Motor neuron (in vitro differentiated cells): ENCODE data around the gene C5orf22. TPM values are rescaled to one million over a fixed set of nuclear protein-coding genes. Genes with fewer than 3 reads are reported as not detected.
A peak's percentile ranks its signal among the peaks of the same experiment; 100 is the strongest.

Source experiments
- ATAC-seq, 8 experiments: fragments of 200-7000 bp; cut with Tn5 transposase; replicated peaks in 6 of 8; 2 replicates each; pipeline ENCODE4 v1.8.0; 2021; ENCODE audit warnings: mild to moderate bottlenecking in 8 of 8, moderate library complexity in 8 of 8
- H3K27ac ChIP-seq, 2 donors: fragments of 250-450 bp; sonication (Bioruptor Pico); 2 replicates each; pipeline ENCODE4 v1.9.0; 2021; ENCODE audit warnings: antibody characterized with exemption in 2 of 2, mild to moderate bottlenecking in 2 of 2, moderate library complexity in 1 of 2
- H3K4me1 ChIP-seq, 2 donors: fragments of 250-450 bp; sonication (Bioruptor Pico); replicated peaks in 1 of 2; 2 replicates each; pipeline ENCODE4 v1.6.1; 2021; ENCODE audit warnings: antibody characterized with exemption in 2 of 2, mild to moderate bottlenecking in 2 of 2, moderate library complexity in 1 of 2
- H3K4me3 ChIP-seq, 5 donors: fragments of 250-450 bp; sonication (Bioruptor Pico); 2 replicates each; pipeline ENCODE4 v1.9.0; 2021; ENCODE audit warnings: antibody characterized with exemption in 5 of 5, mild to moderate bottlenecking in 5 of 5, moderate library complexity in 4 of 5
- WGBS, 10 experiments: fragments of 450-650 bp; shearing (Covaris generic); methylation state at CpG; one replicate each; pipeline ENCODE4 v1.0.0; 2022; 5-methylcytosine and 5-hydroxymethylcytosine counted together
- in situ Hi-C, 9 experiments: fragments of 400-800 bp; cut with MboI; loops; one replicate each; pipeline ENCODE4 v1.15.0; 2021; ENCODE audit warnings: low sequenced_read_pairs in 9 of 9, low pct_unique_long_range_greater_than_20kb in 2 of 9; ENCODE audit not compliant: unreplicated experiment in 9 of 9
- total RNA-seq, 8 experiments: library from RNA; unstranded; fragments of 300-600 nt; gene quantifications; 2 replicates each; pipeline versions ENCODE4 v1.2.3 to v1.2.4, GENCODE V29; 2022

C5orf22 gene
- total RNA-seq, result 10 to 100 TPM; 16.9 to 38.3 (median 29.4) TPM

GRCh38 chr5:31531888-31532547, at the start of gene C5orf22, which contains the start of gene DROSHA:
Gene C5orf22 (plus strand): TSS chr5:31532301. CDS start chr5:31532393, 92 bp downstream.
Gene DROSHA (minus strand): TSS chr5:31532093. CDS start chr5:31529059, 3,034 bp downstream.
- in situ Hi-C loops, result no loop called here
- peaks cover 11 to 14% of the 10 kb centered on the region in 2 donors for H3K4me1 ChIP-seq
- 0 to 3% (median 0%) methylated on average over 1 to 28 of the region's 52 CpGs; no CpG with 5 or more reads in 3 of the 10 experiments for WGBS, 10 experiments
- peak; percentile 93 to 98 (median 96) for ATAC-seq
- peak within 1 kb of the TSS; percentile 20 to 77 for H3K27ac ChIP-seq
- H3K4me3 ChIP-seq, result peak within 1 kb of the TSS; percentile 67 to 98 (median 84)

- Histone ChIP-seq H3K4me1 (peaks cover 0 to 3% of the 10 kb centered on the region in 2 donors), H3K27ac (no peak overlapping the region), H3K4me3 (no peak overlapping the region)
- ATAC-seq, result no peak
- 79 to 97% (median 88%) methylated on average over 4 to 7 of the region's 7 CpGs; no CpG with 5 or more reads in 1 of the 10 experiments for WGBS, 10 experiments
- in situ Hi-C loops, result loop anchor here in 1 of 9 experiments (25.0 kb wide), 1 partner anchor 1448 kb away; no protein-coding TSS in a partner anchor
These were observed 46.5 kb upstream of the C5orf22 start for GRCh38 chr5:31485376-31486207.

GRCh38 chr5:31486441-31486840, 45.7 kb upstream of the C5orf22 start:
- in situ Hi-C loops, result loop anchor here in 1 of 9 experiments (25.0 kb wide), 1 partner anchor 1449 kb away; no protein-coding TSS in a partner anchor
- Histone ChIP-seq H3K4me1 (peaks cover 0 to 3% of the 10 kb centered on the region in 2 donors), H3K27ac (no peak overlapping the region), H3K4me3 (no peak overlapping the region)
- no peak for ATAC-seq
- 61 to 100% (median 86%) methylated on average over 1 to 6 of the region's 6 CpGs for WGBS, 10 experiments

GRCh38 chr5:31487506-31487905, 44.6 kb upstream of the C5orf22 start:
- in situ Hi-C loops, result loop anchor here in 1 of 9 experiments (25.0 kb wide), 1 partner anchor 1450 kb away; no protein-coding TSS in a partner anchor
- 80 to 100% (median 97%) methylated on average over 2 of the region's 2 CpGs; no CpG with 5 or more reads in 3 of the 10 experiments for WGBS, 10 experiments
- ATAC-seq, result no peak

GRCh38 chr5:31492869-31493268, 39.2 kb upstream of the C5orf22 start:
- in situ Hi-C loops, result loop anchor here in 1 of 9 experiments (25.0 kb wide), 1 partner anchor 1456 kb away; no protein-coding TSS in a partner anchor
- Histone ChIP-seq H3K27ac (no peak overlapping the region), H3K4me3 (no peak overlapping the region), H3K4me1 (no peaks in the 10 kb centered on the region)
- WGBS, 10 experiments, result 33 to 100% (median 64%) methylated on average over 2 to 4 of the region's 4 CpGs
- peak in 2 of 8 experiments; percentile 67 to 78 for ATAC-seq

More at GRCh38 chr5:31487506-31487905, 44.6 kb upstream of the C5orf22 start:
- no peak overlapping the region for H3K27ac ChIP-seq
- H3K4me1 ChIP-seq, result peaks cover 0 to 3% of the 10 kb centered on the region in 2 donors
- H3K4me3 ChIP-seq, result no peak overlapping the region

GRCh38 chr5:31495336-31495735, 36.8 kb upstream of the C5orf22 start:
- in situ Hi-C loops, result loop anchor here in 1 of 9 experiments (25.0 kb wide), 1 partner anchor 1458 kb away; no protein-coding TSS in a partner anchor
- WGBS, 10 experiments, result 49 to 100% (median 93%) methylated on average over 1 to 4 of the region's 4 CpGs

GRCh38 chr5:31496301-31496700, 35.8 kb upstream of the C5orf22 start:
- no peak for ATAC-seq
- in situ Hi-C loops, result loop anchor here in 1 of 9 experiments (25.0 kb wide), 1 partner anchor 1459 kb away; no protein-coding TSS in a partner anchor
- Histone ChIP-seq H3K4me3 (no peak overlapping the region), H3K27ac (no peak overlapping the region), H3K4me1 (no peaks in the 10 kb centered on the region)
- WGBS, 10 experiments, result 71 to 100% methylated on average over 1 of the region's 2 CpGs; no CpG with 5 or more reads in 8 of the 10 experiments

More at GRCh38 chr5:31495336-31495735, 36.8 kb upstream of the C5orf22 start:
- Histone ChIP-seq H3K4me1 (no peaks in the 10 kb centered on the region), H3K4me3 (no peak overlapping the region), H3K27ac (no peak overlapping the region)
- no peak for ATAC-seq

GRCh38 chr5:31496891-31497290, 35.2 kb upstream of the C5orf22 start:
- 90 to 100% (median 96%) methylated on average over 2 to 6 of the region's 6 CpGs; no CpG with 5 or more reads in 5 of the 10 experiments for WGBS, 10 experiments
- in situ Hi-C loops, result loop anchor here in 1 of 9 experiments (25.0 kb wide), 1 partner anchor 1460 kb away; no protein-coding TSS in a partner anchor

GRCh38 chr5:31500256-31500655, 31.8 kb upstream of the C5orf22 start:
- WGBS, 10 experiments, result 80 to 100% (median 93%) methylated on average over 1 to 4 of the region's 4 CpGs; no CpG with 5 or more reads in 4 of the 10 experiments
- Histone ChIP-seq H3K4me1 (no peaks in the 10 kb centered on the region), H3K27ac (no peak overlapping the region), H3K4me3 (no peak overlapping the region)
- no peak for ATAC-seq
- in situ Hi-C loops, result no loop called here

More at GRCh38 chr5:31496891-31497290, 35.2 kb upstream of the C5orf22 start:
- Histone ChIP-seq H3K4me3 (no peak overlapping the region), H3K4me1 (no peaks in the 10 kb centered on the region), H3K27ac (no peak overlapping the region)
- ATAC-seq, result no peak

- in situ Hi-C loops, result no loop called here
- Histone ChIP-seq H3K4me3 (no peak overlapping the region), H3K4me1 (no peaks in the 10 kb centered on the region), H3K27ac (no peak overlapping the region)
- WGBS, 10 experiments, result 88 to 100% (median 98%) methylated on average over 1 to 3 of the region's 4 CpGs; no CpG with 5 or more reads in 6 of the 10 experiments
- ATAC-seq, result no peak
These were observed 29.6 kb upstream of the C5orf22 start for GRCh38 chr5:31502506-31502905.

- Histone ChIP-seq H3K4me3 (no peak overlapping the region), H3K4me1 (no peaks in the 10 kb centered on the region), H3K27ac (no peak overlapping the region)
- WGBS, 10 experiments, result 75 to 100% (median 93%) methylated on average over 5 to 10 of the region's 10 CpGs; no CpG with 5 or more reads in 3 of the 10 experiments
- no peak for ATAC-seq
- in situ Hi-C loops, result no loop called here
These were observed 27.6 kb upstream of the C5orf22 start for GRCh38 chr5:31504529-31504928.

- Histone ChIP-seq H3K4me1 (no peaks in the 10 kb centered on the region), H3K27ac (no peak overlapping the region), H3K4me3 (no peak overlapping the region)
- in situ Hi-C loops, result no loop called here
- no peak for ATAC-seq
- 80 to 100% (median 100%) methylated on average over 1 to 3 of the region's 4 CpGs; no CpG with 5 or more reads in 2 of the 10 experiments for WGBS, 10 experiments
These were observed 20.8 kb upstream of the C5orf22 start for GRCh38 chr5:31511305-31511704.
